Fibroblast of skin of left quadriceps (primary cell): ENCODE data around the gene IL25.
"Not testable (repeated sequence)": the region's sequence is repeated elsewhere in the genome, so short reads cannot be mapped to it uniquely, and the experiment has no call there.

Experiments used
- DNase-seq, 2 experiments: peaks; one replicate each; pipeline ENCODE4 v3.0.0-alpha.2; 2013; ENCODE audit warnings: low read depth in 2 of 2

Gene IL25

GRCh38 chr14:23388996-23389395 is 16.4 kb downstream of the IL25 start:
- no peak for DNase-seq

GRCh38 chr14:23389396-23389795 is 16.8 kb downstream of the IL25 start:
- no peak for DNase-seq

- DNase-seq = not testable (repeated sequence)
Measured at GRCh38 chr14:23389871-23390270, 17.3 kb downstream of the IL25 start.

GRCh38 chr14:23392613-23393012 is 20.0 kb downstream of the IL25 start:
- no peak for DNase-seq

GRCh38 chr14:23396126-23396525 is 23.5 kb downstream of the IL25 start:
- DNase-seq = no peak

- DNase-seq = no peak
Measured at GRCh38 chr14:23396781-23397407, 24.3 kb downstream of the IL25 start.

GRCh38 chr14:23398348-23398747 is 25.7 kb downstream of the IL25 start:
- DNase-seq = no peak

- no peak for DNase-seq
Measured at GRCh38 chr14:23399136-23399535, 26.5 kb downstream of the IL25 start.

GRCh38 chr14:23399591-23399990 is 27.0 kb downstream of the IL25 start:
- no peak for DNase-seq

- not testable (repeated sequence) for DNase-seq
Measured at GRCh38 chr14:23400496-23401149, 28.0 kb downstream of the IL25 start.

GRCh38 chr14:23401291-23401690 is 28.7 kb downstream of the IL25 start:
- no peak for DNase-seq

GRCh38 chr14:23402296-23403138 is 29.9 kb downstream of the IL25 start:
- DNase-seq = no peak

- no peak for DNase-seq
Measured at GRCh38 chr14:23403139-23403438, 30.5 kb downstream of the IL25 start.

- DNase-seq = no peak
Measured at GRCh38 chr14:23403908-23404307, 31.3 kb downstream of the IL25 start.

GRCh38 chr14:23404331-23404900 is 31.8 kb downstream of the IL25 start:
- no peak for DNase-seq

GRCh38 chr14:23405096-23405495 is 32.5 kb downstream of the IL25 start:
- DNase-seq = no peak

GRCh38 chr14:23405516-23406025 is 33.0 kb downstream of the IL25 start:
- DNase-seq = no peak

GRCh38 chr14:23406244-23406643 is 33.6 kb downstream of the IL25 start:
- DNase-seq = no peak

GRCh38 chr14:23406725-23407355 is 34.2 kb downstream of the IL25 start:
- DNase-seq = no peak

- no peak for DNase-seq
Measured at GRCh38 chr14:23407516-23408306, 35.1 kb downstream of the IL25 start, which contains the start of gene MYH6. TSS of gene MYH6 (minus strand) at chr14:23408273. CDS start at chr14:23407223, 1,050 bp downstream.

GRCh38 chr14:23408307-23408630 is 35.7 kb downstream of the IL25 start:
- DNase-seq = no peak
